Small intestine (tissue), 16 donors: ENCODE measurements around the gene SLA2. TPM values are rescaled to one million over a fixed set of nuclear protein-coding genes. Genes with fewer than 3 reads are reported as not detected.
A peak's percentile ranks its signal among the peaks of the same experiment; 100 is the strongest.
"Not testable (repeated sequence)": the region's sequence is repeated elsewhere in the genome, so short reads cannot be mapped to it uniquely, and the experiment has no call there.

Experiments
- DNase-seq, 2 donors: peaks; one replicate each; pipeline versions ENCODE4 v3.0.0 to v3.0.0-alpha.2; 2013
- FAIRE-seq: peaks from 2 replicates; lab custom pipeline; 2012; peaks lifted over from hg19 to GRCh38; lab: Jason Lieb, UNC
- H3K27ac ChIP-seq, 3 donors: one replicate each; pipeline ENCODE4 v1.5.1; 2013; ENCODE audit warnings: low read length in 2 of 3, mild to moderate bottlenecking in 2 of 3, control low read depth in 1 of 3, inconsistent platforms in 1 of 3, low read depth in 1 of 3, moderate library complexity in 1 of 3
- H3K27me3 ChIP-seq, 3 donors: one replicate each; pipeline ENCODE4 v1.6.1; 2013; ENCODE audit warnings: low read length in 3 of 3, inconsistent platforms in 1 of 3; ENCODE audit not compliant: control insufficient read depth in 3 of 3, insufficient read depth in 3 of 3
- H3K36me3 ChIP-seq, 3 donors: one replicate each; pipeline ENCODE4 v1.6.1; 2013; ENCODE audit warnings: low read length in 3 of 3, inconsistent platforms in 1 of 3, low read depth in 1 of 3, mild to moderate bottlenecking in 1 of 3, moderate library complexity in 1 of 3; ENCODE audit not compliant: control insufficient read depth in 3 of 3, insufficient read depth in 2 of 3
- H3K4me1 ChIP-seq, 3 donors: one replicate each; pipeline ENCODE4 v1.6.1; 2013; ENCODE audit warnings: low read length in 2 of 3, inconsistent platforms in 1 of 3, low read depth in 1 of 3, mild to moderate bottlenecking in 1 of 3, moderate library complexity in 1 of 3; ENCODE audit not compliant: control insufficient read depth in 3 of 3, insufficient read depth in 2 of 3
- H3K4me3 ChIP-seq, 3 donors: one replicate each; pipeline ENCODE4 v1.5.1; 2013; ENCODE audit warnings: low read length in 3 of 3, control low read depth in 1 of 3, inconsistent platforms in 1 of 3, low read depth in 1 of 3, mild to moderate bottlenecking in 1 of 3, moderate library complexity in 1 of 3
- H3K9me3 ChIP-seq, 2 donors: one replicate each; pipeline ENCODE4 v1.6.1; 2013; ENCODE audit warnings: low read depth in 1 of 2, low read length in 1 of 2; ENCODE audit not compliant: control insufficient read depth in 2 of 2, insufficient read depth in 1 of 2
- WGBS, 3 donors: extraction: QIAGEN DNeasy Blood & Tissue Kit; methylation state at CpG; one replicate each; pipeline ENCODE4 v1.1.7; 2013; 5-methylcytosine and 5-hydroxymethylcytosine counted together
- long read RNA-seq, 10 donors: transcript quantifications; one replicate each; lab custom pipeline, GENCODE V29; 2026
- polyA plus RNA-seq, 4 donors: library from polyadenylated mRNA; stranded (reverse) in 3 of 4; unstranded in 1 of 4; fragments of 200-250 nt in 3 of 4; fragments of 120-200 nt in 1 of 4; gene quantifications; one replicate each; pipeline versions ENCODE4 v1.2.1 to v1.2.3, GENCODE V29; 2013
- donor health status: healthy with polysubstance abuse.
- donor health status: control.
- donor health status: control.
- donor health status: Bipolar disorder and iron deficiency.
- donor health status: healthy.

The SLA2 gene, protein sequence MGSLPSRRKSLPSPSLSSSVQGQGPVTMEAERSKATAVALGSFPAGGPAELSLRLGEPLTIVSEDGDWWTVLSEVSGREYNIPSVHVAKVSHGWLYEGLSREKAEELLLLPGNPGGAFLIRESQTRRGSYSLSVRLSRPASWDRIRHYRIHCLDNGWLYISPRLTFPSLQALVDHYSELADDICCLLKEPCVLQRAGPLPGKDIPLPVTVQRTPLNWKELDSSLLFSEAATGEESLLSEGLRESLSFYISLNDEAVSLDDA
- 1 to 10 TPM in 3 of 4 donors, under 1 TPM in 1; 0.49 to 3.8 (median 1.4) TPM for polyA plus RNA-seq
- long read RNA-seq, donor 1, partial matches to known transcripts, result 0 of 2 reads
- long read RNA-seq, donor 1, other reads (novel, unspliced or antisense), result 0 of 2 reads
- long read RNA-seq, donor 2, result 0 reads
- long read RNA-seq, donor 3, result 0 reads
- long read RNA-seq, donor 4, result 0 reads
- long read RNA-seq, donor 5, result 0 reads
- long read RNA-seq, donor 6, result 0 reads
- long read RNA-seq, donor 7, result 0 reads
- long read RNA-seq, donor 8, result 0 reads
- long read RNA-seq, donor 9, result 0 reads
- long read RNA-seq, donor 10, partial matches to known transcripts, result 0 of 1 reads
- long read RNA-seq, donor 10, other reads (novel, unspliced or antisense), result 0 of 1 reads

DNA sequence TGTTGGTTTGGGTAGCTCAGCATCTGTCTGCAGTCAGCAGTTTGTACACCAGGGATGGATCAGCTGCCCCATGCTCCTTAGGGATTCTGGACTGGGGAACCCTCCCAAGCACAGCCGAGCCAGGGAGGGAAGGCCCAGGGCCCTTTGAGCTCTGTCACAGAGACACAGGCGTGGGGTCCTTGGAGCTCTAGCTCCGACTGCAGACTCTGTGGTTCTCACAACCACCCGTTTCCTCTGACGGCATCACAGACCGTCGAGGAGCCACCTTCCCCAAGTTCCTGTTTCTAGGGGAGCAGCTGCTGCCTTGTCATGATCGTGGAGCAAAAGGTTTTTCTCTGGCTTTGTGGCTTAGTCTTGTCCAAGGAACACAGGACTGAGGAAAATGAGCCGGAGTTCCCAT, at the start of gene SLA2:
TSS of gene SLA2 (minus strand) at position 199 of the 400 bp plus-strand sequence. CDS start 4,861 bp downstream, outside the sequence.
- Histone ChIP-seq H3K4me1 (peaks cover 0 to 2% (median 0%) of the 10 kb centered on the region in 3 donors), H3K4me3 (peak within 1 kb of the TSS in 1 of 3 donors; percentile 50), H3K9me3 (no peaks in the 10 kb centered on the region), H3K36me3 (no peaks in the 10 kb centered on the region), H3K27ac (peak within 1 kb of the TSS in 2 of 3 donors; percentile 69 to 71), H3K27me3 (no peaks in the 10 kb centered on the region)
- FAIRE-seq, result no peak
- WGBS, 3 donors, result 45 to 87% (median 58%) methylated on average over 9 of the region's 9 CpGs
- DNase-seq, result peak in 1 of 2 donors; percentile 53

DNA sequence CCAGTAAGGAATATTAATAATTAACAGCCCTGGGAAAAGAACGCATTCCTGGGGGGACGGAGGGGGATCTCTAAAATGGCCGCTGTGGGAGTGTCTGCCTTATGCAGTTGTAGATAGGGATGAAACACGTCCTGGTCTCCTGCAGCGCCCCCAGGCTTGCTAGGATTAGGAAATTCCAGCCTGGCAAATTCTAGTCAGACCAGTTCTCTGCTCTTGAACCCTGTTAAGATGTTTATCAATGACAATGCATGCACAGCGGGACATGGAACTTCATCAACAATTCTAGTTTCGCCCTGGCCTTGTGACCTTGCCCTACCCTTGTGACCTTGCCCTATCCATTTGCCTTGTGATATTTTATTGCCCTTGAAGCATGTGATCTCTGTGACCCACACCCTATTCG, 49.5 kb upstream of the SLA2 start:
- H3K27ac ChIP-seq, H3K4me3 ChIP-seq, H3K36me3 ChIP-seq, H3K9me3 ChIP-seq, DNase-seq, FAIRE-seq, H3K27me3 ChIP-seq, H3K4me1 ChIP-seq: not testable (repeated sequence)
- WGBS, 3 donors, result 85 to 93% (median 93%) methylated on average over 8 of the region's 8 CpGs

DNA sequence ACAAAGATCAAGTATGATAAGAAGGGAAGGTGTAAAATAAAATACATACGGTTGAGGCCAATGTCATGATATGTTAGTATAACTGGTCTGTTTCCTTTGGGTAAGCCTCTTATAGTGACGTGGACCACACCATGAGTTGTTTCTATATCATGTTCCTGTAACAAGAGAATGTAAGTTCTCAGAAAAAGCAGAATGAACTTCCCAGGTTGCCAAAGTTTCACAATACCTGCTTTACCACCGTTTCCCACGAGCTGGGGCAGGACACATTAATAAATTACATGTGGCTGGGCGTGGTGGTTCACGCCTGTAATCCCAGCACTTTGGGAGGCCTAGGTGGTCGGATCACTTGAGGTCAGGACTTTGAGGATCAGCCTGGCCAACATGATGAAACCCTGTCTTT, 42.6 kb upstream of the SLA2 start:
- FAIRE-seq, result no peak
- 55 to 78% (median 70%) methylated on average over 7 of the region's 7 CpGs for whole genome bisulfite sequencing, 3 donors

DNA sequence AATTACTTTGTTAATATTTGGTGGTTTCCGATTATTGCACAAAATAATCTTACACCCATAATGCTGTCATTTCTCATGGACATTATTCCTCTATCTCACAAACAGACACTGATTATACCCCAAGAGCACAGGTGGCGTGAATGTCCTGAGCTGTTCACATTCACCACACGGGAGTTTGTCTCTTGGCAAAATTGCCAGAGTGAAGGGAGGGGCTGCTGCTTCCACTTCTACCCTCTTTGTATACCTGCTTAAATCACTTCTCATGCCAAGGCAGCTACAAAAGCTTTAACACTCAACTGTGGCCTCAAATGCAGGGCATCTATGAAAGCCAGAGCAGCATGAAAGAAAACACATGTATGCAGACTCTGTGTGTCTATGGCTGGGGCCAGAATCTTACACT, 41.9 kb upstream of the SLA2 start:
- DNase-seq (no peak), FAIRE-seq (no peak)
- WGBS, 3 donors, result 83 to 89% (median 89%) methylated on average over 3 of the region's 3 CpGs
- Histone ChIP-seq H3K4me1 (no peaks in the 10 kb centered on the region), H3K27me3 (no peaks in the 10 kb centered on the region), H3K9me3 (no peaks in the 10 kb centered on the region), H3K27ac (no peak overlapping the region), H3K4me3 (no peak overlapping the region), H3K36me3 (peaks cover 0 to 9% (median 6%) of the 10 kb centered on the region in 3 donors)

More for the DNA sequence above, 42.6 kb upstream of the SLA2 start:
- Histone ChIP-seq H3K27ac (no peak overlapping the region), H3K4me3 (no peak overlapping the region), H3K4me1 (no peaks in the 10 kb centered on the region), H3K9me3 (no peaks in the 10 kb centered on the region), H3K27me3 (no peaks in the 10 kb centered on the region), H3K36me3 (peaks cover 0 to 6% (median 6%) of the 10 kb centered on the region in 3 donors)
- peak in 1 of 2 donors; percentile 3 for DNase-seq

DNA sequence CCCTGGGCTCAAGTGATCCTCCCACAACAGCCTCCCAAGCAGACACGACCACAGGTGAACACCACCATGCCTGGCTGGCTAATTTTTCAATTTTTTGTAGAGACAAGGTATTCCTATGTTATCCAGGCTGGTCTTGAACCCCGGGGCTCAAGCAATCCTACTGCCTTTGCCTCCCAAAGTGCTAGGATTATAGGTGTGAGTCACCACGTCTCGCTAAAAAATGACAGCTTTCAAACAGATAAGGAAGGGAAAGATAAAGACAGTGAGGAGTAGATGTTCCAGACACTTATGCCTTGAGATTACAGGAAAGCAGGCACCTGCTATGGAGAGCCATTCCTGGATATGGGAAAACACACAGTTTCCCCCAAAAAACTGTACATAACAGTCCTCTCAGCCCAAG, 40.9 kb upstream of the SLA2 start:
- FAIRE-seq (no peak), DNase-seq (no peak)
- H3K4me1 ChIP-seq, result no peaks in the 10 kb centered on the region
- no peaks in the 10 kb centered on the region for H3K9me3 ChIP-seq
- no peak overlapping the region for H3K4me3 ChIP-seq
- H3K27me3 ChIP-seq, result no peaks in the 10 kb centered on the region
- peaks cover 0 to 9% (median 9%) of the 10 kb centered on the region in 3 donors for H3K36me3 ChIP-seq
- H3K27ac ChIP-seq, result no peak overlapping the region
- 60 to 86% (median 76%) methylated on average over 4 of the region's 4 CpGs for WGBS, 3 donors

DNA sequence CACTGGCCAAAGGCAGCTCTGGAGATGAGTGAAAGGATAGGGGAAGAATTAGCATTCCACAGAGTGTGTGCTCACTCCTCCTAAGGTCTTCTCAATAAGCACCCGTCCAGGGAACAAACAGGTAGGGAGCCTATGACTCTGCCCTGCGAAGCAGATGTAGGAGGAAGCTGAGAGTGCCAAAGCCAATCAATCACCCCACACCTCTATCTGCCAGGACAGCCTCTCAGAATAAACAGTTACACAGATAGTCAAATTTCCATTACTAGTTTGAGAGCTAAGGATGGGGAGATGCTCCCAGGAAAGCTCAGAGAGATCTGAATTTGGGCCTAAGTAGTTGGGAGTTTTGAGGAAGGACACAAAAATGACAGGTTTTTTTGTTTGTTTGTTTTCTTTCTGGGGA, 40.5 kb upstream of the SLA2 start:
- FAIRE-seq (no peak), DNase-seq (no peak)
- H3K4me3 ChIP-seq, result no peak overlapping the region
- H3K9me3 ChIP-seq, result no peaks in the 10 kb centered on the region
- peaks cover 0 to 9% (median 9%) of the 10 kb centered on the region in 3 donors for H3K36me3 ChIP-seq
- no peaks in the 10 kb centered on the region for H3K4me1 ChIP-seq
- no peak overlapping the region for H3K27ac ChIP-seq
- WGBS, 3 donors, result 82 to 97% (median 92%) methylated on average over 2 of the region's 2 CpGs
- no peaks in the 10 kb centered on the region for H3K27me3 ChIP-seq

DNA sequence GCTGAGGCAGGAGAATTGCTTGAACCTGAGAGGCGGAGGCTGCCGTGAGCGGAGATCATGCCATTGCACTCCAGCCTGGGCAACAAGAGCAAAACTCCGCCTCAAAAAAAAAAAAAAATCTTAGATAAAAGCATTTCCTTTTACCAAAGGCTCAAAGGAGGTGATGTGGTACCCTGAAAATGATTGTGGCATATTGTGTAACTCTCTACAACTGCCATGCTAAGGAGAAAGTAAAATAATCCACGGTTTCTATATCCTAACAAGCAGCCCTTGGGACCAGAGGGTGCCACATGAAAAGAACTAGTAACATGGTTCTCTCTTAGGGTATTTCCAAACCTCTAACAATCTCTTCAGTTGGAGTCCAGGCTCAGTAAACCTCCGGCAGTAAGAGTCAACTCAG, 38.8 kb upstream of the SLA2 start:
- no peaks in the 10 kb centered on the region for H3K9me3 ChIP-seq
- H3K27ac ChIP-seq, result no peak overlapping the region
- H3K36me3 ChIP-seq, result peaks cover 0 to 13% (median 9%) of the 10 kb centered on the region in 3 donors
- H3K27me3 ChIP-seq, result no peaks in the 10 kb centered on the region
- WGBS, 3 donors, result 83 to 96% (median 93%) methylated on average over 6 of the region's 6 CpGs
- H3K4me3 ChIP-seq, result no peak overlapping the region
- no peaks in the 10 kb centered on the region for H3K4me1 ChIP-seq
- FAIRE-seq (no peak), DNase-seq (no peak)

DNA sequence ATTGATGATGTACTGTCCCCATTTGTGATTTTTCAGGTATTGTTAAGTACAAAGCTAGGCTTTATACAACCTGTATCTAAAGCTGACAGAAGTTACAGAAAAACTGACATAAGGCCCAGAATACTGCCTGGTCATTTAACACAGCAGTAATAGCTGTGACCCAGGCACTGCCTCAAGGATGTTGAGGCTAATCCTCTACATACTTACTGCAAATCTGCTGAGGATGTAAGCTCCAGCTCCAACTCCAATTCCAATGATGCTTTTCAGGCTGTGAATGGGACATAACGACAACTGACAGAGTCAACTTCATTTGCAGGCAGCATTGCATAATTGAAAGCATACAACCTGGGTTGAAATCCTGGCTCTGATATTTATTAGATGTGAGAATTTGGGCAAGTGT, 36.3 kb upstream of the SLA2 start:
- FAIRE-seq (no peak), DNase-seq (no peak)
- peaks cover 0 to 3% of the 10 kb centered on the region in 2 donors for H3K9me3 ChIP-seq
- peaks cover 0 to 16% (median 12%) of the 10 kb centered on the region in 3 donors for H3K36me3 ChIP-seq
- WGBS, 3 donors, result 82 to 96% (median 94%) methylated on average over 1 of the region's 1 CpG
- H3K27me3 ChIP-seq, result no peaks in the 10 kb centered on the region
- no peak overlapping the region for H3K4me3 ChIP-seq
- H3K27ac ChIP-seq, result no peak overlapping the region
- H3K4me1 ChIP-seq, result no peaks in the 10 kb centered on the region
